ENCODE data around the gene SEL1L3. TPM values are rescaled to one million over a fixed set of nuclear protein-coding genes. Genes with fewer than 3 reads are reported as not detected.

SEL1L3 gene
- total RNA-seq, 1 experiment from 2014 or later: 15.7 TPM

GRCh38 chr4:25803720-25804225 is 59.0 kb downstream of the SEL1L3 start:
- POLR2A ChIA-PET: no interaction called here
- intact Hi-C loops (cut with micrococcal nuclease; ENCODE audit: unreplicated experiment): no loop called here
- CTCF ChIA-PET: no interaction called here
- no peak for DNase-seq
- Histone ChIP-seq H3K27me3 (replicated peaks; ENCODE audit: control insufficient read depth, insufficient read depth, low read length) (no peaks in the 10 kb centered on the region), H3K4me1 (no peaks in the 10 kb centered on the region), H3K9me3 (no peaks in the 10 kb centered on the region), H3K36me3 (ENCODE audit: control insufficient read depth, insufficient read depth, low read length) (no peaks in the 10 kb centered on the region; the same call in 1 of the 2 replicates), H3K4me3 (ENCODE audit: low read depth, low read length) (no peak overlapping the region)
- no peak overlapping the region for H3K4me3 Mint-ChIP-seq (ENCODE audit: unreplicated experiment)
- no peak overlapping the region for H3K27ac Mint-ChIP-seq (ENCODE audit: unreplicated experiment)
- no peaks in the 10 kb centered on the region for H3K9me3 Mint-ChIP-seq (ENCODE audit: unreplicated experiment)
- no peaks in the 10 kb centered on the region for H3K4me1 Mint-ChIP-seq (ENCODE audit: low read depth, unreplicated experiment)
- no peaks in the 10 kb centered on the region for H3K27me3 Mint-ChIP-seq (ENCODE audit: insufficient read depth, unreplicated experiment)
- TF ChIP-seq CTCF (IDR thresholded peaks at IDR 0.05; ENCODE audit: insufficient read depth in 1 of 2, low read depth in 1 of 2, low read length in 1 of 2, severe bottlenecking in 1 of 2, unreplicated experiment in 1 of 2): no peak
- no TSS peak for BruUV-seq (replicated peaks)
- no peaks in the 10 kb centered on the region for H3K36me3 Mint-ChIP-seq (ENCODE audit: insufficient read depth, unreplicated experiment)

DNA sequence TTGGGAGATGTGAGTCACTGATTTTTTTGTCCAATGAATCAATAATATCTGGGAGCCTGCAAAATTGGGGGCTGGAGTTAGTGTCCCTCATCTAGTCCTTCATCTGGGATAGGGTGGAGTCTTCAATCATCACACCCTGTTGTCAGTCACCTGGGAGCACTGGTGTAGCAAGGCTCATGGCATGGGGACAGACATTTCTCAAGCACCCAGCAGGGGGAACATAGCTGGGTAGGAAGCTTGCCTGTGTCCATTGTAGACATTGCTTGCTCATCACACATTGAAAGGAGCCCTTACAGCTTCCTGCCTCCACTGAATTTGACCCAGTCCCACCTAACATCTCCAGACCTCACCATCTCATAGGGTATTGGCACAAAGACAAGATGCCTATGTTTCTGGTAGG is 61.2 kb downstream of the SEL1L3 start:
- Mint-ChIP-seq H3K9me3 (ENCODE audit: unreplicated experiment) (no peaks in the 10 kb centered on the region), H3K4me1 (ENCODE audit: low read depth, unreplicated experiment) (no peaks in the 10 kb centered on the region), H3K36me3 (ENCODE audit: insufficient read depth, unreplicated experiment) (no peaks in the 10 kb centered on the region), H3K27me3 (ENCODE audit: insufficient read depth, unreplicated experiment) (no peaks in the 10 kb centered on the region), H3K4me3 (ENCODE audit: unreplicated experiment) (no peak overlapping the region), H3K27ac (ENCODE audit: unreplicated experiment) (no peak overlapping the region)
- ChIA-PET POLR2A (no interaction called here), CTCF (interaction anchor here (0.6 kb wide), 1 partner anchor 168 kb away, joined by 3 read pairs; no protein-coding TSS in a partner anchor)
- H3K9me3 ChIP-seq: no peaks in the 10 kb centered on the region
- intact Hi-C loops (cut with micrococcal nuclease; ENCODE audit: unreplicated experiment): no loop called here
- H3K36me3 ChIP-seq (ENCODE audit: control insufficient read depth, insufficient read depth, low read length): no peaks in the 10 kb centered on the region
- H3K4me1 ChIP-seq: no peaks in the 10 kb centered on the region
- no peak overlapping the region for H3K4me3 ChIP-seq (ENCODE audit: low read depth, low read length)
- no peaks in the 10 kb centered on the region for H3K27me3 ChIP-seq (replicated peaks; ENCODE audit: control insufficient read depth, insufficient read depth, low read length)
- no peak for TF ChIP-seq CTCF (IDR thresholded peaks at IDR 0.05; ENCODE audit: insufficient read depth in 1 of 2, low read depth in 1 of 2, low read length in 1 of 2, severe bottlenecking in 1 of 2, unreplicated experiment in 1 of 2)
- no TSS peak for BruUV-seq (replicated peaks)
- no peak for DNase-seq

GRCh38 chr4:25800245-25800644 is 62.5 kb downstream of the SEL1L3 start:
- H3K9me3 ChIP-seq: no peaks in the 10 kb centered on the region
- ChIA-PET CTCF (interaction anchor here (0.6 kb wide), 1 partner anchor 283 kb away, joined by 4 read pairs; no protein-coding TSS in a partner anchor), POLR2A (no interaction called here)
- BruUV-seq (replicated peaks): no TSS peak
- intact Hi-C loops (cut with micrococcal nuclease; ENCODE audit: unreplicated experiment): no loop called here
- Mint-ChIP-seq H3K4me1 (ENCODE audit: low read depth, unreplicated experiment) (no peaks in the 10 kb centered on the region), H3K36me3 (ENCODE audit: insufficient read depth, unreplicated experiment) (no peaks in the 10 kb centered on the region), H3K4me3 (ENCODE audit: unreplicated experiment) (no peak overlapping the region), H3K9me3 (ENCODE audit: unreplicated experiment) (no peaks in the 10 kb centered on the region), H3K27ac (ENCODE audit: unreplicated experiment) (no peak overlapping the region), H3K27me3 (ENCODE audit: insufficient read depth, unreplicated experiment) (no peaks in the 10 kb centered on the region)
- DNase-seq: no peak
- H3K4me1 ChIP-seq: no peaks in the 10 kb centered on the region
- no peaks in the 10 kb centered on the region for H3K36me3 ChIP-seq (ENCODE audit: control insufficient read depth, insufficient read depth, low read length)
- no peak for TF ChIP-seq CTCF (IDR thresholded peaks at IDR 0.05; ENCODE audit: insufficient read depth in 1 of 2, low read depth in 1 of 2, low read length in 1 of 2, severe bottlenecking in 1 of 2, unreplicated experiment in 1 of 2)
- H3K27me3 ChIP-seq (replicated peaks; ENCODE audit: control insufficient read depth, insufficient read depth, low read length): no peaks in the 10 kb centered on the region
- no peak overlapping the region for H3K4me3 ChIP-seq (ENCODE audit: low read depth, low read length)
